ENCODE results near the gene DKK2.
A peak's percentile ranks its signal among the peaks of the same experiment; 100 is the strongest.

The DKK2 gene, protein sequence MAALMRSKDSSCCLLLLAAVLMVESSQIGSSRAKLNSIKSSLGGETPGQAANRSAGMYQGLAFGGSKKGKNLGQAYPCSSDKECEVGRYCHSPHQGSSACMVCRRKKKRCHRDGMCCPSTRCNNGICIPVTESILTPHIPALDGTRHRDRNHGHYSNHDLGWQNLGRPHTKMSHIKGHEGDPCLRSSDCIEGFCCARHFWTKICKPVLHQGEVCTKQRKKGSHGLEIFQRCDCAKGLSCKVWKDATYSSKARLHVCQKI

DNA sequence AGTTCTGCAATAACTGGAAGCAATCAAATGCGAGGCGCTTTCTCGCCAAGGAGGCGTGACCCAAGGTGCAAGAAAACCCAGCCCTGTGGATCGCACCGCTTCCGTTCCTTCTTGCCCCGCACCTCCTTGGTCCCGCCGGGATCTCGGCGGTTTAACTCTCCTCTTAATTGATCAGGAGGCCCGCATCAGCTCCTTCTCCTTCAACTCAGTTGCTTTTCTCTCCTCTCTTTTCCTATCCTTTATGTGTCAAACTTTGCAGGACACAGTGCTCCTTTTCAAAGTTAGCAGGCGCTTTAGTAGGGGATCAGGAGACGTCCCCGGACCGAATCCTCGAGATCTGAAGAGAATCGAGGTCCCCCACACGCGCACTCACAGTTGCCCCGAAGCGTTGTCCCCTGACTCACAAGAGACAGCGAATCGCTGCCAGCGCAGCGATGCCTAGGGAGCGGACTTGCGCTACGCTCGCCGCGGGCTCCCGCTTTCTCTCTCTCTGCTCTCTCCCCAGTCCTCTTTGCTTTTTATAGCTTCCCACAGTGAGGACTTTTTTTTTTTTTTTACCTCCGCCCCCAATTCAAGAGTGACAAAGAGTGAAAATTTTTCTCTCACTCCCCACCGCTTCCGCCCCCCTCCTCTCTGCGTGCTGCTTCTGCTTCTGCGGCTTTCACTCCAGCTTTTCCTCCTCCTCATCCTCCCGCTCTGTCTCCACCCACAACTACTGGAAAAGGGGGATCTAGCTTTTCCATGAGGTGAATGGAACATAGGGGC is at the start of gene DKK2:
Gene DKK2 (minus strand): TSS at position 495 of the 765 bp plus-strand sequence. CDS start 722 bp downstream, outside the sequence.
- peak in 1 of 2 donors; percentile 5 for DNase-seq

DNA sequence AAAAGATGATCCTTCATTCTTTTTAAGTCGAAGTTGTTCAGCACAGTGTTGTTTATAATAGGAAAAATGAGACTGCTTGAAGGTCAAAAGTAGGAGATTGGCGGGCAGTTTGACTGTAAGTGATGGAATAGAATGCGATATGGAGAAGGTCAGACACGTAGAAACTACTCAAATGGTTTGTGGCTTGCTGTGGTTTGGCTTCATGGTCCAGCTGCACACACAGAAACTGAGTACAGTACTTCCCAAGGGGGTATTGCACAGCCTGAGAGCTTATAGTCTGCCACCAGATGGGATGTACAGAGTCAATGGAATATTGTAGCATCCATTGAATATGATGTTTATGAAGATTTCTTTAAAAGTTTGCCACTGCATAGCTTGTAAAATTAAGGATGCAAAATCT is 41.1 kb upstream of the DKK2 start:
- no peak for DNase-seq

GRCh38 chr4:107072836-107073736 is 37.0 kb upstream of the DKK2 start:
- DNase-seq: no peak

DNA sequence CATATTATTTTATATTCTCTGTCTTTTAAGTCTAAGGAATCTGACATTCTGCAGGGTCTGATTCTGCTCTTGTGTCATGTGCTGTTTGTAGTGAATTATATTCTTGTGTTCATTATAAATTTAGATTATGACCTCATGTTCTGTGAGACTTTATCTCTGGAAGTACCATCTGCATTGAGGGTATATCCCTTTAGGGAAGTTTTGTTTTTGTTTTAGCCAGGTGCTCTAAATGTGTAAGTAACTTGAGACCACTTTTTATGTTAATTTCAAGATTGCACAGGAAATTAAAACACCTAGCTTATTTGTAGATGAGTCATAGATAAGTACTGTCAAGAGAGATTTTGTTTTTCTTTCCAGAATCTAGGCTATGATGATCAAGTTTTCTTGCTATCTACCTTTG is 35.0 kb upstream of the DKK2 start:
- no peak for DNase-seq

- DNase-seq: peak; percentile 40 to 53
Observed at GRCh38 chr4:107069049-107069448, 32.9 kb upstream of the DKK2 start.

DNA sequence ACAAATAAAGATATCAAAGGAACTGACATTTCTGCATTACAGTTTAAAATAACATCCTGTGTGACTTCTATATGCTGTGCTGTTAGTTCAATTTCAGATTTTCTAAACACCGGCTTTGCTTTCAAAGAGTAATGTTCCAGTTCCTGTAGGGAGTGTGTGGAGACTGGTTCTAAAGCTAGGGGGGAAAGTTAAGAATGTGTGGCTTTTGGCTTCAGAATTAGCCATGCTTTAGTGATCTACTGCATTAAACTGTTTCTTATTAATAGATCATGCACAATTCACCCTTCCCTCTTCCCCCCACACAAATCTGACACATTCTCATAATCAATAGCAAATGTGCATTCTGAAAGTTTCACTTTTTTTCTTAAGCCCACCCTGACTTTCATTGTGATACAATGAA is 32.0 kb upstream of the DKK2 start:
- no peak for DNase-seq

GRCh38 chr4:107066621-107067020 is 30.5 kb upstream of the DKK2 start:
- DNase-seq: peak in 1 of 2 donors; percentile 20

DNA sequence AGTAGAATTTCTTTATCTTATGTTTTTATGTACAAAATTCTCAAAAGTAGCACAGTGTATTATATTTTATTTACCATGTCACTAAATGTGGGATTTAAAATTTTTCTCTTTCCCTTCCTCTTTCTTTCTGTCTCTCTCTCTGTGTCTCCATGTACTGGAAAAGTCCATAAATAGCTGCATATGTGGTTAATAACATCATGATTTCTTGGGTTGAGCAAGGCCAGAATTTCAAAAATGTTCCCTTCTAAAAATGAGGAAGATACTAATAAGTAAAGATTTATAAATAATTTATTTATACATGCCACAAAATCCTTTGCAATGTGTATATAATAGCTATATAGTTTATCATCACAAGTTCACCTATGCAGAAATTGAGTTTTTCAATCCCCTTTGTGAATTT is 29.1 kb upstream of the DKK2 start:
- DNase-seq: peak; percentile 55 to 71

GRCh38 chr4:107060388-107060787 is 24.3 kb upstream of the DKK2 start:
- no peak for DNase-seq

- DNase-seq: no peak
Observed at GRCh38 chr4:107058828-107059227, 22.7 kb upstream of the DKK2 start.

DNA sequence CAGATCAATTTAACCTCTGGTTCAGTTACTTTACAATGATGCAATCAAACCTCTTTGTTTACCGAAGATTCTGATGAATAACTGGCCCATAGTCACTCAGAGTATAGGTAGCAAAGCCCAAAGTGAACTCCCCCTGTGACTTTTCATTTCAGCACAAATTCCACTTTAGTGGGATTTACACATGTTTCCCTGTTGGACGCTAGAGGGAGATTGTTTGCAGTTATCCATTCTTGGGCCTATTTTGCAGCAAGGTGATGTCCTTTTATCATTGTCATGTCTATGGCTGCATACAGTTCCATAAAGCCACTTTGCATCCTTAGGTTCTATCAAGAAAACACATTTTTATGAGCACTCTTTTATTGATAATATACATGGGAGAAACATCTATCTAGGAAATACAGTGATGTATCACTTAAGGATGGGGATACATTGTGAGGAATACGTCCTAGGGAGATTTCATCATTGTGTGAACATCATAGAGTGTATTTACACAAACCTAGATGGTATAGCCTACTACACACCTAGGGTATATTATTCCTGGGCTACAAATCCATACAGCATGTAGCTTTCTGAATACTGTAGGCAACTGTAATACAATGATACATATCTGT is 14.5 kb upstream of the DKK2 start:
- no peak for DNase-seq

DNA sequence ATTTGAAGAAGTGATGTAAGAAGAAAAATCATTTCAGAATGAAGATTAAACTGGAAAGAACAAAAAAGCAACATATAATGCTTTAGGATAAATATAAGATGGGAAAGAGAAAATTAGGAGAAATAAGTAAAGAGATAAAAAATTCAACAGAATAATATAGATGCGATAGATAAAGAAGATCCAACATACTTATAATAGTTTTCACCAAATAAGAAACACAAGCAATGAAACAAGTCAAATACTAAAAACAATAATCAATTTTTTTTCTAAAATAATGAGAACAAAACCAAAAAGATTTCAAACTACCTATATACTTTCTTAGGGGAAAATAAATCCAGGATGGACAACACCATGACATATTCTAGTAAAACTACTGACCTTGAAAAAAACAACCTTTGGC is 10.1 kb upstream of the DKK2 start:
- DNase-seq: no peak

DNA sequence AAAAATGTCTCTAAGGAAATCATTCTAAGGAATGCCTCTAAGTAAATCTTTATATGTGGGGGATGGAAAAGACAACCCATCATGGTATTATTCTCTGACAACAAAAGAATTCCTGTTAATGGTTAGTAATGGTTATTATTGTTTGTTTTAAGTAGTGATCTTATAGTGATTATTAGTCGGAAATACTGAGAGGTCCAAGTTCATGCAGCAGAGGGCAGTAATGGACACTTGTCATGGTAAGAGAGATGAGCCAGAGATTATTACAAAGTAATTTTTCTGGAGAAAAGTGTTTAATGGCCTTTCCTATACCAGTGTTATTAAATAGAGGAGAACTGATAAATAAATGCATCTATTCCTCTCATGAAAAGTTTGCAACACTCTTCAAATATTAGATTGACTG is 8.1 kb upstream of the DKK2 start:
- DNase-seq: peak in 1 of 2 donors; percentile 13

DNA sequence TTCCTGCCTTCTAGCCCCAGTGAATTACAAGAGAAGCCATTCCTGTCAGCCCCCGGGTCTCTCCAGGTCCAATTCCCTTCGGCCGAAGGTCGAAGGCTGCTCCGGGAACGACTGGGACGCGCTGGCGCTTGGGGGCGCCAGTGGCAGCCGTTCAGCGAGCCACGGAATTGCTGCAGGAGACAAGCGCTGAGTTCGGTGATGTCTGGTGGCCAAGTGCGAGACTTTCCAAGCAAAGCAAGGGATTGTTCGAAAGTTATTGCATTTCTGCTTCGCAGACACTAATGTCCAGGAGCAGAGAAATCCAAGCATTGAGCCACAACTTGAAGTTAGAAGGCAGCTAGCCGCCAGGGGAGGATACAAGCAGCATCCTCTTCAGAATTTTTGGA is 1.1 kb upstream of the DKK2 start:
- peak in 1 of 2 donors; percentile 10 for DNase-seq

GRCh38 chr4:107036584-107037198 is 578 bp upstream of the DKK2 start:
- DNase-seq: no peak

DNA sequence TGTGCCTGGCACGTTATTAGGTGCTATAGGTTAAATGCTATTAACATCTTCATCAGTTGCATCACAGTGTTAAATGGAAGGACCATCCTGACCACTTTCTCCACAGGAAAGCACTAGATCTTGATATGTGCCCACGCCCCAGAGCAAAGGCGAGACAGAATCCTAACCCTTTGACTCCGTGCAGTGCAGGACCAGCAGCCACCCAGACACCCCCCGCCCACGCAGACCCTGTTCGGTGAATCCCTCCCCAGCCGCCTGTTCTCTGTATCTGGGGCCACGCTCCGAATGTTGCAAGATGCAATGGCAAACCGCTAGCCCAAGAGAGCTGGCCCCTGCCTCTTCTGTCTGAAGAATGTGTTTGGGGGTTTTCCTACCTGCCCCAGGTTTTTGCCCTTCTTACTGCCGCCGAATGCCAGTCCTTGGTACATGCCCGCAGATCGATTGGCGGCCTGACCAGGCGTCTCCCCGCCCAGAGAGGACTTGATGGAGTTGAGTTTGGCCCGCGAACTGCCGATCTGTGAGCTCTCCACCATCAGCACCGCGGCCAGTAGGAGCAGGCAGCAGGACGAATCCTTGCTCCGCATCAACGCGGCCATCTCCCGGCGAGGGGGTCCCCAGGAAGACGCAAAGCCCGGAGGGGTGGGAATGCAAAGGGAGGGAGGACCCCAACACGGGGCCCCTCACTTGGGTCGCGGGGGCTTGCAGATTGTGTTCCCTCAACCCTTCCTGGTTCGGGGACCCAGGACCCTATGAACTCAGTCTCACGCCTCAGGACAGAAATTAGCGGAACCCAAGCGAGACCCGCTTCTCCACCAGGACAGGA is 906 bp downstream of the DKK2 start:
- DNase-seq: no peak

GRCh38 chr4:107034091-107034995 is 1.8 kb downstream of the DKK2 start:
- DNase-seq: peak in 1 of 2 donors; percentile 3

DNA sequence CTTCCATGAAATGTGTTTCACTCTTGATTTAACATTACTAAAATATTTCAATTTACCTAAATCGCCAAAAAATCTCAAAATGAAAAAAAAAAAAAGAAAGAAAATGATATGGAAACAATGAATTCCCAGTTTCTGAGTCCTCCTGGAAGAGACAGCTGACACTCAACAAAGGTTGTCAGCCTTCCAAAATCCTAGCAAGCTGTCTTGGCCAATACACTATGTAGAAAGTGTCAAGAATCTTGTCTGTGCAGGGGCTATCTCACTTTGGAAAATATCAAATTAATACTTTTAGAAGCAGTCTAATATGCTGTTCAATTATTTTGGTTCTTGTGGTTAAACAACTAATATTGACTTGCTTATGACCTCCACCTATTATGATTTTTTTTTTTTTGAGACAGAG is 8.7 kb downstream of the DKK2 start:
- no peak for DNase-seq

DNA sequence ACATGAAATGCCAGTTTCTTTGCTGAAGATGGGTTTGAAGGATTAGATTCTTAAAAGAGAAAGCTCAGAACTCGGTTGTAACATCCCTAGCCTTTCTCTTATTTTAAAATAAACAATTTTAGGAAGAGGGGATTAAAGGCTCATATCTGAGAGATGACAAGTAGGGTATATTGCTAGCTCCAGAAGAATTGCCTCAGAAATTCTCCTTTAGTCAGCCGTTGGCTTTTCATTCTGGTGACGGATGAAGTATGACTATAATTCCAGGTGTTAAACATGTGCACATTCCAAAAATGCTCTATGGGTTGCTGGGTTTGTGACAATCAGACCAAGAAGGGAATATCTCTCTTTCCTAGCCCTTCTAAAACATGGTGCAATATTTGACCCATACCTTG is 17.8 kb downstream of the DKK2 start:
- no peak for DNase-seq
